Middle frontal gyrus (tissue), 1 donor: ENCODE data around the gene CALHM4.
"Not testable (repeated sequence)": the region's sequence is repeated elsewhere in the genome, so short reads cannot be mapped to it uniquely, and the experiment has no call there.

ENCODE experiments used
- DNase-seq: peaks from one replicate; pipeline ENCODE4 v3.0.0-alpha.2; 2015; ENCODE audit warnings: low spot score; ENCODE audit errors: extremely low spot score

CALHM4 gene

DNA sequence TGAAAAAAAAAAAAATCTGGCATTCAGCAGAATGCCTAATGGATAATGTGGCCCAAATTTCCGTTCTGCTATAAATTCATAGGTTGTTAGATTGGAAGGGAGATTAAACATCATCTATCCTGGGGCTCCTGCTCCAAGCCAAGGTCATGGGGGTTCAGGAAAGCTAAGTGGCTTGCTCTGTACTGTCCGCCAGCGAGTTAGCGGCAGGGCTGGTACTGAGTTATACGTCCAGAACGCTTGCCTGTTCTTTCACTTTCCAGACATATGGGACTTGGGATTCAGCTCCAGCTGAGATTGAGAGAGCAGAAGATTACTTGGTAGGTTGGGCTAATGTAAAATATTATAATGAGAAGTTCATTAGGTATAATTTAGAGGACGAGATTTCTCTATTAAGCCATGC lies 18.6 kb downstream of the CALHM4 start:
- no peak for DNase-seq

- no peak for DNase-seq
These were observed 21.7 kb downstream of the CALHM4 start for GRCh38 chr6:116575227-116575626.

DNA sequence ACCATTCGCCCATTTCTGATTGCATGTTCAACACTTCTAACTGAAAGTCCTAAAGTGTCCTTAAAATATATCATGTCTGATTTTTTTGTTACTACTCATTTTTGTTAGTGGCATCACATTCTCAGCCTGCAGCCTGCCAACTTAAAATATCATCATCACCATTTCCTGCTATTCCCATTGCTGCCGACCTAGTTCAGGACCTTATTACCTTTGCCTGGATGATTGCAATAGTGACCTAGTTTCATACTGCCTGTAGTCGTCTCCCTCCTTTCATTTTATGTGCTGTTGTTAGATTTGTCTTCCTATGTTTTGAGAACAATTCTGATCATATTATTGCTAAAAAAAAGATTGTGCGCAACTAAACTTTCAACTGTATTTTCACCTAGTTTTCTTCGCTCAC lies 23.9 kb downstream of the CALHM4 start:
- no peak for DNase-seq

- DNase-seq = no peak
These were observed 24.8 kb downstream of the CALHM4 start for GRCh38 chr6:116578335-116578734.

GRCh38 chr6:116579143-116579542 lies 25.6 kb downstream of the CALHM4 start:
- no peak for DNase-seq

DNA sequence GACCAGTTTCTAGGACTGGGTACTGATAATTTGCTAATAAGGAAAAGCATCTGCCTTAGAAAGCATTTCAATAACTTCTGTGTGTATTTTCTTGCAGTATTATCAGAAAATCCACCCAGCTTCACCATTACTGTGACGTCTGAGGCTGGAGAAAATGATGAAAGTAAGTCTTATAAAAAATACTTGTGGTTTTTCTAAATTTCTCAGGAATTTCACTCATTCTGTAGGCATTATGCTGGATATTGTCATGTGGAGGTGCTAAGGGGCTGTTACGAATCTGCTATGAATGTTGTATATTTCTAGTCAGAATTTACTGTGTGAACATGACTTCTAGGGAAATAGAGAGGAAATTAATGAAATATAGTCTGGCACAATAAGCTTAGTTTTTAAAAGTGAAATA lies 26.6 kb downstream of the CALHM4 start:
- DNase-seq = no peak

DNA sequence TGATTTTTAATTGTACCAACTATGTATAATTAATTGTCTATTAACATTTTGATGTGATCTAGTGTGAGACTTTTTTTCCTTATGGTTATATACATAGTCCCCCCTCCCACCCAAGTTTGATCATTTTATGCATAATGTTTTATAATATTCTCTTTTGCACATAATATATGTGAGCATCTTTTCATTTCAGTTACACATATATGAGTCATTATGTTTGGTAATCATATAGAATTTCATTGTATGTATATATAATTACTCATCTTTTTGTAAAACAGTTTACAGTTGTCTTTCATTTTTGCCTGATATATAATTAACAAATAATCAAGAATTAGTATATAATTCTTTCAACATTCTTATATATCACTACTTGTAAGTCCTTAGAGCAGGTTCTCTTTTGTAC lies 32.7 kb downstream of the CALHM4 start:
- no peak for DNase-seq

GRCh38 chr6:116586738-116587137 lies 33.2 kb downstream of the CALHM4 start:
- DNase-seq = no peak

- DNase-seq = no peak
These were observed 41.7 kb downstream of the CALHM4 start for GRCh38 chr6:116595247-116595646.

GRCh38 chr6:116596815-116597214 lies 43.3 kb downstream of the CALHM4 start:
- no peak for DNase-seq

DNA sequence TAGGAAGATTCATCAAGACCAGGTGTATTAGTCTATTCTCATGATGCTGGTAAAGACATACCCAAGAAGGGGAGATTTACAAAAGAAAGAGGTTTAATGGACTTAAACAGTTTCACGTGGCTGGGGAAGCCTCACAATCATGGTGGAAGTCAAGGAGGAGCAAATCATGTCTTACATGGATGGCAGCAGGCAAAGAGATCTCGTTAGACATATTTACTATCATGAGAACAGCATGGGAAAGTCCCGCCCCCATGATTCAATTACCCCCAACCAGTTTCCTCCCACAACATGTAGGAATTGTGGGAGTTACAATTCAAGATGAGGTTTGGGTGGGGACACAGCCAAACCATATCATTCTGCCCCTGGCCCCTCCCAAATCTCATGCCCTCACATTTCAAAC lies 50.4 kb downstream of the CALHM4 start:
- not testable (repeated sequence) for DNase-seq

DNA sequence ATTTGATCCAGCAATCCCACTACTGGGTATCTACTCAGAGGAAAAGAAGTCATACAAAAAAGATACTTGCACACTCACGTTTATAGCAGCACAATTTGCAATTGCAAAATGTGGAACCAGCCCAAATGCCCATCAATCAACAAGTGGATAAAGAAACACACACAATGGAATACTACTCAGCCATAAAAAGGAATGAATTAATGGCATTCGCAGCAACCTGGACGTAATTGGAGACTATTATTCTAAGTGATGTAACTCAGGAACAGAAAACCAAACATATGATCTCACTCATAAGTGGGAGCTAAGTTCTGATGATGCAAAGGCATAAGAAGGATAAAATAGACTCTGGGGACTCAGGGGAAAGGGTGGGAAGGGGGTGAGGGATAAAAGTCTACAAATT lies 51.3 kb downstream of the CALHM4 start:
- DNase-seq = not testable (repeated sequence)

DNA sequence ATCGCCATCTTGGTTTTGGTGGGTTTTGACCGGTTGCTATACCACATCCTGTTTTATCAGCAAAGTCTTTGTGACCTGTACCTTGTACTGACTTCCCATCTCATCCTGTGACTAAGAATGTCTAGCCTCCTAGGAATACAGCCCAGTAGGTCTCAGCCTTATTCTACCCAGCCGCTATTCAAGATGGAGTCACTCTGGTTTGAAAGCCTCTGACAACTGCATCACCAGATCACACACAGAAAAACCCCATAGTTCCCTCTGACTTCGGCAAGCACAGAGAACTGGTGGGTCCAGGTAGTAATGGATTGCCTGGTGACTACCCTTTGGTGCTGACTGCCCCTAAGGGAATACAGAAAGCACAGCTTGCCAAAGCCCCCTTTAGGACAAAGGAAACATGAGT lies 52.4 kb downstream of the CALHM4 start:
- no peak for DNase-seq
